ENCODE results near the gene ACER3. TPM values are rescaled to one million over a fixed set of nuclear protein-coding genes. Genes with fewer than 3 reads are reported as not detected.

ACER3 gene
- total RNA-seq, 1 experiment from 2014 or later, result 13.7 TPM

DNA sequence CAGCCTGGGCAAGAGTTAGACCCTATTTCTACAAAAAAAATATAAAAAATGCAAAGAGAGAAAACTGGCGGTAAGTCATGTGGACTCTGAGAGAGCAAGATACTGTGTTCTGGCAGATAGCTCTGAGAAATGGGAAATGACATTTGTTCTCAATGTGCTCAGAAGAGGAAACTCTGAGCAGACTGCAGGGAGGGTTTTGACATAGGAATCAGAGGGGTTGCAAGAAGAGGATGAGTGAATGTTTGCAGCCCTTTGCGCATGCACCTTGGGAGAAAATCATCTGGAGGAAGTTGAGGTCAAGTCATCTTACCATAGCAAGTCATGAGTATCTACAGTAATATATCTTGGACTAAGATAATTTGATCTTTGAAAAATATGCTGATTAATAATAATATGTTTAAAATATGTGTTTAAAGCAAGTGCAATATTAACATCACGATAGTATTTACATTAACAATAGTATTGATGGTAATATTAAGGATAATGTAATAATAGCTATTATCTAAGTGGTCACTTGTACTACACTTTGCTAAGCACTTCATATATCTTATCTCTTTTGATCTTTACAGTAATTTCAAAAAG, 2.6 kb downstream of the ACER3 start (continued):
- TF ChIP-seq, protein P1, sequence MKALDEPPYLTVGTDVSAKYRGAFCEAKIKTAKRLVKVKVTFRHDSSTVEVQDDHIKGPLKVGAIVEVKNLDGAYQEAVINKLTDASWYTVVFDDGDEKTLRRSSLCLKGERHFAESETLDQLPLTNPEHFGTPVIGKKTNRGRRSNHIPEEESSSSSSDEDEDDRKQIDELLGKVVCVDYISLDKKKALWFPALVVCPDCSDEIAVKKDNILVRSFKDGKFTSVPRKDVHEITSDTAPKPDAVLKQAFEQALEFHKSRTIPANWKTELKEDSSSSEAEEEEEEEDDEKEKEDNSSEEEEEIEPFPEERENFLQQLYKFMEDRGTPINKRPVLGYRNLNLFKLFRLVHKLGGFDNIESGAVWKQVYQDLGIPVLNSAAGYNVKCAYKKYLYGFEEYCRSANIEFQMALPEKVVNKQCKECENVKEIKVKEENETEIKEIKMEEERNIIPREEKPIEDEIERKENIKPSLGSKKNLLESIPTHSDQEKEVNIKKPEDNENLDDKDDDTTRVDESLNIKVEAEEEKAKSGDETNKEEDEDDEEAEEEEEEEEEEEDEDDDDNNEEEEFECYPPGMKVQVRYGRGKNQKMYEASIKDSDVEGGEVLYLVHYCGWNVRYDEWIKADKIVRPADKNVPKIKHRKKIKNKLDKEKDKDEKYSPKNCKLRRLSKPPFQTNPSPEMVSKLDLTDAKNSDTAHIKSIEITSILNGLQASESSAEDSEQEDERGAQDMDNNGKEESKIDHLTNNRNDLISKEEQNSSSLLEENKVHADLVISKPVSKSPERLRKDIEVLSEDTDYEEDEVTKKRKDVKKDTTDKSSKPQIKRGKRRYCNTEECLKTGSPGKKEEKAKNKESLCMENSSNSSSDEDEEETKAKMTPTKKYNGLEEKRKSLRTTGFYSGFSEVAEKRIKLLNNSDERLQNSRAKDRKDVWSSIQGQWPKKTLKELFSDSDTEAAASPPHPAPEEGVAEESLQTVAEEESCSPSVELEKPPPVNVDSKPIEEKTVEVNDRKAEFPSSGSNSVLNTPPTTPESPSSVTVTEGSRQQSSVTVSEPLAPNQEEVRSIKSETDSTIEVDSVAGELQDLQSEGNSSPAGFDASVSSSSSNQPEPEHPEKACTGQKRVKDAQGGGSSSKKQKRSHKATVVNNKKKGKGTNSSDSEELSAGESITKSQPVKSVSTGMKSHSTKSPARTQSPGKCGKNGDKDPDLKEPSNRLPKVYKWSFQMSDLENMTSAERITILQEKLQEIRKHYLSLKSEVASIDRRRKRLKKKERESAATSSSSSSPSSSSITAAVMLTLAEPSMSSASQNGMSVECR (CRISPR knock-in tag; IDR thresholded peaks at IDR 0.05; ENCODE audit: borderline replicate concordance), result no peak
- no peak for TF ChIP-seq JUN (CRISPR knock-in tag; IDR thresholded peaks at IDR 0.05)
- TF ChIP-seq NFE2L1 (CRISPR knock-in tag; IDR thresholded peaks at IDR 0.05), result no peak
- no peak for TF ChIP-seq RORB (CRISPR knock-in tag; IDR thresholded peaks at IDR 0.05)

DNA sequence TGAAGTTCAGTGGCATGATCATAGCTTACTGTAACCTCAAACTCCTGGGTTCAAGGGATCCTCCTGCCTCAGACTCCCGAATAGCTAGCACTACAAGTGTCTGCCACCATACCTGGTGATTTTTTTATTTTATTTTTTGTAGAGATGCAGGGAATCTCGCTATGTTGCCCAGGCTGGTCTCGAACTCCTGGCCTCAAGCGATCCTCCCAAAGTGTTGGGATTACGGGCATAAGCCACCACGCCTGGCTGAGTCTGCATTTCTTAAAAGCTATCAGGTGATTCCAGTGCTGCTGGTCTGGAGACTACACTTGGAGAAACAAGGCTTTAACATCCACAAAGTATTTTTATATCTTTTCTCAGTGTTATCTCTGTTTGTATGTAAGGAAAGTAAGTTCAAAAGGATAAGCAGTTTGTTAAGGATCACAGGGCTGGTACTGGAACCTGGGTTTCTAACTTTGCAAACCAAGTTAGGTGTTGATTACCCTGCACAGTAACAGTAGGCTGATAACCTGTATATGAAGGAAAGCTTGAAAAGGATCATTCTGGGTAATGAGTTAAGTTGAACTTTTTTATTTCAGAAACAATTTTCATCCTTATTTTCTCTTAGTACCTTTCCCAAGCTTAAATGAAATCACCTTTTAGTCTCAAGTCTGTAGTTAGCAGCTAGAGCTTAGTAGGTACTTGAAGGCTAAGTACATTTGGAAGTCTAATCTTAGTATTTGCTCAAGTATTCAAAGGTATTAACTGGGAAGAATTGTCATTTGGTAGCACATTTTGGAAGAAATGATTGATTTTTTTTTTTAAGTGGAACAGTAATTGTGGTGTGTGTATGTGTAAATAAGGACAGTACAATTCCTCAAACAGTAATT, 12.5 kb downstream of the ACER3 start:
- Mint-ChIP-seq H3K36me3 (peaks cover 7% of the 10 kb centered on the region), H3K27me3 (ENCODE audit: low read depth) (no peaks in the 10 kb centered on the region), H3K4me1 (peaks cover 5% of the 10 kb centered on the region), H3K9me3 (no peaks in the 10 kb centered on the region), H3K4me3 (no peak overlapping the region), H3K27ac (no peak overlapping the region)
- ChIA-PET CTCF (interaction anchor here (0.6 to 2.6 kb wide), 4 partner anchors 46 to 510 kb away, joined by 3 to 12 read pairs (median 3); no protein-coding TSS in a partner anchor), POLR2A (no interaction called here)
- no peak for ATAC-seq
- no peak for DNase-seq (ENCODE audit: low spot score)
- TF ChIP-seq, protein P2, sequence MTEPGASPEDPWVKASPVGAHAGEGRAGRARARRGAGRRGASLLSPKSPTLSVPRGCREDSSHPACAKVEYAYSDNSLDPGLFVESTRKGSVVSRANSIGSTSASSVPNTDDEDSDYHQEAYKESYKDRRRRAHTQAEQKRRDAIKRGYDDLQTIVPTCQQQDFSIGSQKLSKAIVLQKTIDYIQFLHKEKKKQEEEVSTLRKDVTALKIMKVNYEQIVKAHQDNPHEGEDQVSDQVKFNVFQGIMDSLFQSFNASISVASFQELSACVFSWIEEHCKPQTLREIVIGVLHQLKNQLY (CRISPR knock-in tag; IDR thresholded peaks at IDR 0.05), result no peak
- TF ChIP-seq NR3C1 (CRISPR knock-in tag; conservative IDR thresholded peaks at IDR 0.05; ENCODE audit: low read depth) (no peak), ATF1 (CRISPR knock-in tag; IDR thresholded peaks at IDR 0.05) (no peak), ELF4 (CRISPR knock-in tag; IDR thresholded peaks at IDR 0.05; ENCODE audit: low read depth) (no peak), MXD4 (CRISPR knock-in tag; IDR thresholded peaks at IDR 0.05; ENCODE audit: borderline replicate concordance) (no peak), ZNF671 (CRISPR knock-in tag; IDR thresholded peaks at IDR 0.05) (no peak), NR2C2 (CRISPR knock-in tag; IDR thresholded peaks at IDR 0.05) (no peak), CREM (CRISPR knock-in tag; IDR thresholded peaks at IDR 0.05) (no peak)
- TF ChIP-seq, protein P3, sequence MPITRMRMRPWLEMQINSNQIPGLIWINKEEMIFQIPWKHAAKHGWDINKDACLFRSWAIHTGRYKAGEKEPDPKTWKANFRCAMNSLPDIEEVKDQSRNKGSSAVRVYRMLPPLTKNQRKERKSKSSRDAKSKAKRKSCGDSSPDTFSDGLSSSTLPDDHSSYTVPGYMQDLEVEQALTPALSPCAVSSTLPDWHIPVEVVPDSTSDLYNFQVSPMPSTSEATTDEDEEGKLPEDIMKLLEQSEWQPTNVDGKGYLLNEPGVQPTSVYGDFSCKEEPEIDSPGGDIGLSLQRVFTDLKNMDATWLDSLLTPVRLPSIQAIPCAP (CRISPR knock-in tag; IDR thresholded peaks at IDR 0.05), result no peak
- TF ChIP-seq, protein P1 (CRISPR knock-in tag; IDR thresholded peaks at IDR 0.05; ENCODE audit: borderline replicate concordance), result no peak
- TF ChIP-seq, protein P4, sequence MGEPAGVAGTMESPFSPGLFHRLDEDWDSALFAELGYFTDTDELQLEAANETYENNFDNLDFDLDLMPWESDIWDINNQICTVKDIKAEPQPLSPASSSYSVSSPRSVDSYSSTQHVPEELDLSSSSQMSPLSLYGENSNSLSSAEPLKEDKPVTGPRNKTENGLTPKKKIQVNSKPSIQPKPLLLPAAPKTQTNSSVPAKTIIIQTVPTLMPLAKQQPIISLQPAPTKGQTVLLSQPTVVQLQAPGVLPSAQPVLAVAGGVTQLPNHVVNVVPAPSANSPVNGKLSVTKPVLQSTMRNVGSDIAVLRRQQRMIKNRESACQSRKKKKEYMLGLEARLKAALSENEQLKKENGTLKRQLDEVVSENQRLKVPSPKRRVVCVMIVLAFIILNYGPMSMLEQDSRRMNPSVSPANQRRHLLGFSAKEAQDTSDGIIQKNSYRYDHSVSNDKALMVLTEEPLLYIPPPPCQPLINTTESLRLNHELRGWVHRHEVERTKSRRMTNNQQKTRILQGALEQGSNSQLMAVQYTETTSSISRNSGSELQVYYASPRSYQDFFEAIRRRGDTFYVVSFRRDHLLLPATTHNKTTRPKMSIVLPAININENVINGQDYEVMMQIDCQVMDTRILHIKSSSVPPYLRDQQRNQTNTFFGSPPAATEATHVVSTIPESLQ (CRISPR knock-in tag; IDR thresholded peaks at IDR 0.05), result no peak
- TF ChIP-seq, protein P5, sequence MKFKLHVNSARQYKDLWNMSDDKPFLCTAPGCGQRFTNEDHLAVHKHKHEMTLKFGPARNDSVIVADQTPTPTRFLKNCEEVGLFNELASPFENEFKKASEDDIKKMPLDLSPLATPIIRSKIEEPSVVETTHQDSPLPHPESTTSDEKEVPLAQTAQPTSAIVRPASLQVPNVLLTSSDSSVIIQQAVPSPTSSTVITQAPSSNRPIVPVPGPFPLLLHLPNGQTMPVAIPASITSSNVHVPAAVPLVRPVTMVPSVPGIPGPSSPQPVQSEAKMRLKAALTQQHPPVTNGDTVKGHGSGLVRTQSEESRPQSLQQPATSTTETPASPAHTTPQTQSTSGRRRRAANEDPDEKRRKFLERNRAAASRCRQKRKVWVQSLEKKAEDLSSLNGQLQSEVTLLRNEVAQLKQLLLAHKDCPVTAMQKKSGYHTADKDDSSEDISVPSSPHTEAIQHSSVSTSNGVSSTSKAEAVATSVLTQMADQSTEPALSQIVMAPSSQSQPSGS (CRISPR knock-in tag; IDR thresholded peaks at IDR 0.05; ENCODE audit: borderline replicate concordance, low read depth), result no peak
- TF ChIP-seq, protein P6, sequence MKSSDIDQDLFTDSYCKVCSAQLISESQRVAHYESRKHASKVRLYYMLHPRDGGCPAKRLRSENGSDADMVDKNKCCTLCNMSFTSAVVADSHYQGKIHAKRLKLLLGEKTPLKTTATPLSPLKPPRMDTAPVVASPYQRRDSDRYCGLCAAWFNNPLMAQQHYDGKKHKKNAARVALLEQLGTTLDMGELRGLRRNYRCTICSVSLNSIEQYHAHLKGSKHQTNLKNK (CRISPR knock-in tag; IDR thresholded peaks at IDR 0.05), result no peak
- TF ChIP-seq, protein P7, sequence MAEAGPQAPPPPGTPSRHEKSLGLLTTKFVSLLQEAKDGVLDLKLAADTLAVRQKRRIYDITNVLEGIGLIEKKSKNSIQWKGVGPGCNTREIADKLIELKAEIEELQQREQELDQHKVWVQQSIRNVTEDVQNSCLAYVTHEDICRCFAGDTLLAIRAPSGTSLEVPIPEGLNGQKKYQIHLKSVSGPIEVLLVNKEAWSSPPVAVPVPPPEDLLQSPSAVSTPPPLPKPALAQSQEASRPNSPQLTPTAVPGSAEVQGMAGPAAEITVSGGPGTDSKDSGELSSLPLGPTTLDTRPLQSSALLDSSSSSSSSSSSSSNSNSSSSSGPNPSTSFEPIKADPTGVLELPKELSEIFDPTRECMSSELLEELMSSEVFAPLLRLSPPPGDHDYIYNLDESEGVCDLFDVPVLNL (CRISPR knock-in tag; IDR thresholded peaks at IDR 0.05; ENCODE audit: borderline replicate concordance, low read depth), result no peak

Data from WTC11 (cell line).